Measurements from ENCODE around the gene TMEM221.

DNA sequence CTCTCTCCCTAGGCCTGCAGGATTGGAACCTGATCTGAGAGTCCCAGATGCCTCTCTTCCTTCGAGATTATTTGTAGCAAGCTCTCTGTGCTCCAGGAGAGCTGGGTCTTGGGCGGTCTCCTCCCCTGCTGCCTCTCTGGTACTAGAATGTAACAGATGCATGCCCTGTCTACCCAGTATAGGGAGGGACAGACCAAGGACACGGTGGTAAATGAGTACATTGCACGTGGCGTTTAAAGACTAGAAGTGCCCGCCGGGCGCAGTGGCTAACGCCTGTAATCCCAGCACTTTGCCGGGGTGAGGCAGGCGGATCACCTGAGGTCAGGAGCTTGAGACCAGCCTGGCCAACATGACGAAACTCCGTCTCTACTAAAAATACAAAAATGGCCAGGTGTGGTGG is 33.5 kb upstream of the TMEM221 start:
- TF ChIP-seq, protein P1, sequence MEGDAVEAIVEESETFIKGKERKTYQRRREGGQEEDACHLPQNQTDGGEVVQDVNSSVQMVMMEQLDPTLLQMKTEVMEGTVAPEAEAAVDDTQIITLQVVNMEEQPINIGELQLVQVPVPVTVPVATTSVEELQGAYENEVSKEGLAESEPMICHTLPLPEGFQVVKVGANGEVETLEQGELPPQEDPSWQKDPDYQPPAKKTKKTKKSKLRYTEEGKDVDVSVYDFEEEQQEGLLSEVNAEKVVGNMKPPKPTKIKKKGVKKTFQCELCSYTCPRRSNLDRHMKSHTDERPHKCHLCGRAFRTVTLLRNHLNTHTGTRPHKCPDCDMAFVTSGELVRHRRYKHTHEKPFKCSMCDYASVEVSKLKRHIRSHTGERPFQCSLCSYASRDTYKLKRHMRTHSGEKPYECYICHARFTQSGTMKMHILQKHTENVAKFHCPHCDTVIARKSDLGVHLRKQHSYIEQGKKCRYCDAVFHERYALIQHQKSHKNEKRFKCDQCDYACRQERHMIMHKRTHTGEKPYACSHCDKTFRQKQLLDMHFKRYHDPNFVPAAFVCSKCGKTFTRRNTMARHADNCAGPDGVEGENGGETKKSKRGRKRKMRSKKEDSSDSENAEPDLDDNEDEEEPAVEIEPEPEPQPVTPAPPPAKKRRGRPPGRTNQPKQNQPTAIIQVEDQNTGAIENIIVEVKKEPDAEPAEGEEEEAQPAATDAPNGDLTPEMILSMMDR (IDR thresholded peaks at IDR 0.05), result no peak
- TF ChIP-seq POLR2A (IDR thresholded peaks at IDR 0.05), result no peak
- TF ChIP-seq POLR2AphosphoS5 (IDR thresholded peaks at IDR 0.05; ENCODE audit: insufficient read depth in 1 of 2, low read depth in 1 of 2), result no peak
